T-helper 1 cell treated with Interleukin-12 subunit alpha and Interleukin-12 subunit beta and Interleukin-4 antibody, amounts not matched to agents 30 μg/mL and 1 μg/mL, for 36 hours (primary cell): ENCODE results near the gene CUTC.

Source experiments
- H3K27ac Mint-ChIP-seq: one replicate; pipeline ENCODE4 v1.8.0; 2021; ENCODE audit warnings: mild to moderate bottlenecking, mixed read lengths
- H3K27me3 Mint-ChIP-seq: one replicate; pipeline ENCODE4 v1.8.0; 2021; ENCODE audit warnings: low read depth, mixed read lengths
- H3K36me3 Mint-ChIP-seq: one replicate; pipeline ENCODE4 v1.8.0; 2021; ENCODE audit warnings: low read depth, mixed read lengths
- H3K4me1 Mint-ChIP-seq: one replicate; pipeline ENCODE4 v1.8.0; 2021; ENCODE audit warnings: low read depth, mixed read lengths
- H3K4me3 Mint-ChIP-seq: one replicate; pipeline ENCODE4 v1.8.0; 2021; ENCODE audit warnings: mild to moderate bottlenecking, moderate library complexity, mixed read lengths
- H3K9me3 Mint-ChIP-seq: one replicate; pipeline ENCODE4 v1.8.0; 2021; ENCODE audit warnings: mixed read lengths

CUTC gene

GRCh38 chr10:99760321-99760720 lies 28.3 kb downstream of the CUTC start:
- Mint-ChIP-seq H3K4me1 (no peaks in the 10 kb centered on the region), H3K4me3 (no peak overlapping the region), H3K27ac (no peak overlapping the region), H3K9me3 (peaks cover 2% of the 10 kb centered on the region), H3K27me3 (no peaks in the 10 kb centered on the region), H3K36me3 (peaks cover 44% of the 10 kb centered on the region)

- peaks cover 41% of the 10 kb centered on the region for H3K36me3 Mint-ChIP-seq
- H3K4me3 Mint-ChIP-seq: no peak overlapping the region
- H3K4me1 Mint-ChIP-seq: peaks cover 2% of the 10 kb centered on the region
- H3K27ac Mint-ChIP-seq: no peak overlapping the region
- peaks cover 2% of the 10 kb centered on the region for H3K9me3 Mint-ChIP-seq
- H3K27me3 Mint-ChIP-seq: no peaks in the 10 kb centered on the region
These were observed 29.3 kb downstream of the CUTC start for GRCh38 chr10:99761365-99761764.

GRCh38 chr10:99765672-99766301 lies 33.8 kb downstream of the CUTC start:
- Mint-ChIP-seq H3K36me3 (peaks cover 13% of the 10 kb centered on the region), H3K9me3 (peaks cover 2% of the 10 kb centered on the region), H3K4me3 (no peak overlapping the region), H3K27ac (no peak overlapping the region), H3K4me1 (peaks cover 2% of the 10 kb centered on the region), H3K27me3 (no peaks in the 10 kb centered on the region)

GRCh38 chr10:99766302-99766681 lies 34.3 kb downstream of the CUTC start:
- H3K4me1 Mint-ChIP-seq: peaks cover 2% of the 10 kb centered on the region
- peaks cover 10% of the 10 kb centered on the region for H3K36me3 Mint-ChIP-seq
- no peaks in the 10 kb centered on the region for H3K27me3 Mint-ChIP-seq
- H3K9me3 Mint-ChIP-seq: peaks cover 2% of the 10 kb centered on the region
- no peak overlapping the region for H3K4me3 Mint-ChIP-seq
- H3K27ac Mint-ChIP-seq: no peak overlapping the region

- H3K27ac Mint-ChIP-seq: no peak overlapping the region
- peaks cover 3% of the 10 kb centered on the region for H3K36me3 Mint-ChIP-seq
- no peak overlapping the region for H3K4me3 Mint-ChIP-seq
- no peaks in the 10 kb centered on the region for H3K27me3 Mint-ChIP-seq
- peaks cover 2% of the 10 kb centered on the region for H3K4me1 Mint-ChIP-seq
- peaks cover 2% of the 10 kb centered on the region for H3K9me3 Mint-ChIP-seq
These were observed 35.9 kb downstream of the CUTC start for GRCh38 chr10:99767901-99768300.

- Mint-ChIP-seq H3K27me3 (no peaks in the 10 kb centered on the region), H3K4me1 (peaks cover 2% of the 10 kb centered on the region), H3K4me3 (no peak overlapping the region), H3K36me3 (no peaks in the 10 kb centered on the region), H3K9me3 (no peaks in the 10 kb centered on the region), H3K27ac (no peak overlapping the region)
These were observed 36.5 kb downstream of the CUTC start for GRCh38 chr10:99768556-99768955.

- no peak overlapping the region for H3K27ac Mint-ChIP-seq
- no peaks in the 10 kb centered on the region for H3K27me3 Mint-ChIP-seq
- H3K9me3 Mint-ChIP-seq: no peaks in the 10 kb centered on the region
- H3K4me3 Mint-ChIP-seq: no peak overlapping the region
- H3K36me3 Mint-ChIP-seq: no peaks in the 10 kb centered on the region
- H3K4me1 Mint-ChIP-seq: peaks cover 2% of the 10 kb centered on the region
These were observed 37.7 kb downstream of the CUTC start for GRCh38 chr10:99769706-99770105.

- no peak overlapping the region for H3K27ac Mint-ChIP-seq
- H3K27me3 Mint-ChIP-seq: no peaks in the 10 kb centered on the region
- H3K4me1 Mint-ChIP-seq: peaks cover 2% of the 10 kb centered on the region
- no peaks in the 10 kb centered on the region for H3K36me3 Mint-ChIP-seq
- H3K9me3 Mint-ChIP-seq: no peaks in the 10 kb centered on the region
- H3K4me3 Mint-ChIP-seq: no peak overlapping the region
These were observed 38.5 kb downstream of the CUTC start for GRCh38 chr10:99770408-99771045.

- no peaks in the 10 kb centered on the region for H3K9me3 Mint-ChIP-seq
- peaks cover 5% of the 10 kb centered on the region for H3K27me3 Mint-ChIP-seq
- no peaks in the 10 kb centered on the region for H3K36me3 Mint-ChIP-seq
- peaks cover 5% of the 10 kb centered on the region for H3K4me1 Mint-ChIP-seq
- no peak overlapping the region for H3K27ac Mint-ChIP-seq
- H3K4me3 Mint-ChIP-seq: no peak overlapping the region
These were observed 43.8 kb downstream of the CUTC start for GRCh38 chr10:99775850-99776249.

GRCh38 chr10:99777918-99778714 lies 46.1 kb downstream of the CUTC start:
- H3K36me3 Mint-ChIP-seq: no peaks in the 10 kb centered on the region
- peaks cover 5% of the 10 kb centered on the region for H3K27me3 Mint-ChIP-seq
- no peak overlapping the region for H3K27ac Mint-ChIP-seq
- no peaks in the 10 kb centered on the region for H3K9me3 Mint-ChIP-seq
- no peak overlapping the region for H3K4me3 Mint-ChIP-seq
- peaks cover 5% of the 10 kb centered on the region for H3K4me1 Mint-ChIP-seq

- no peak overlapping the region for H3K4me3 Mint-ChIP-seq
- peaks cover 5% of the 10 kb centered on the region for H3K4me1 Mint-ChIP-seq
- no peak overlapping the region for H3K27ac Mint-ChIP-seq
- peaks cover 5% of the 10 kb centered on the region for H3K27me3 Mint-ChIP-seq
- no peaks in the 10 kb centered on the region for H3K36me3 Mint-ChIP-seq
- no peaks in the 10 kb centered on the region for H3K9me3 Mint-ChIP-seq
These were observed 47.3 kb downstream of the CUTC start for GRCh38 chr10:99779335-99779734.

GRCh38 chr10:99781734-99782429 lies 49.8 kb downstream of the CUTC start:
- Mint-ChIP-seq H3K4me1 (peaks cover 5% of the 10 kb centered on the region), H3K27ac (no peak overlapping the region), H3K36me3 (no peaks in the 10 kb centered on the region), H3K27me3 (peaks cover 5% of the 10 kb centered on the region), H3K9me3 (no peaks in the 10 kb centered on the region), H3K4me3 (no peak overlapping the region)

GRCh38 chr10:99782447-99783286 lies 50.6 kb downstream of the CUTC start, which contains the start of gene ABCC2:
Gene ABCC2 (plus strand): TSS chr10:99782640. CDS start chr10:99782845, 205 bp downstream.
- Mint-ChIP-seq H3K36me3 (no peaks in the 10 kb centered on the region), H3K4me1 (peaks cover 5% of the 10 kb centered on the region), H3K9me3 (no peaks in the 10 kb centered on the region), H3K4me3 (no peak within 1 kb of the TSS), H3K27ac (no peak within 1 kb of the TSS), H3K27me3 (peaks cover 5% of the 10 kb centered on the region)
